ENCODE data around the gene GATC.

GATC gene

GRCh38 chr12:120416490-120417216, 29.6 kb upstream of the GATC start:
- Histone ChIP-seq H3K27ac (ENCODE audit: low read depth, low read length) (no peak overlapping the region), H3K27me3 (ENCODE audit: control insufficient read depth, insufficient read depth, low read length) (no peaks in the 10 kb centered on the region)

GRCh38 chr12:120417917-120418580, 28.2 kb upstream of the GATC start:
- Histone ChIP-seq H3K4me3 (ENCODE audit: low read length) (no peak overlapping the region), H3K9ac (ENCODE audit: low read length) (no peak overlapping the region), H3K27ac (ENCODE audit: low read depth, low read length) (no peak overlapping the region), H3K36me3 (ENCODE audit: control insufficient read depth, insufficient read depth, low read length) (no peaks in the 10 kb centered on the region), H3K27me3 (ENCODE audit: control insufficient read depth, insufficient read depth, low read length) (no peaks in the 10 kb centered on the region), H3K4me1 (ENCODE audit: control insufficient read depth, insufficient read depth, low read length) (no peaks in the 10 kb centered on the region)

More at GRCh38 chr12:120416490-120417216, 29.6 kb upstream of the GATC start:
- H3K4me3 ChIP-seq (ENCODE audit: low read length) = no peak overlapping the region
- no peak overlapping the region for H3K9ac ChIP-seq (ENCODE audit: low read length)
- H3K36me3 ChIP-seq (ENCODE audit: control insufficient read depth, insufficient read depth, low read length) = no peaks in the 10 kb centered on the region
- no peaks in the 10 kb centered on the region for H3K4me1 ChIP-seq (ENCODE audit: control insufficient read depth, insufficient read depth, low read length)

GRCh38 chr12:120421701-120422100, 24.5 kb upstream of the GATC start:
- H3K36me3 ChIP-seq (ENCODE audit: control insufficient read depth, insufficient read depth, low read length) = no peaks in the 10 kb centered on the region
- no peaks in the 10 kb centered on the region for H3K4me1 ChIP-seq (ENCODE audit: control insufficient read depth, insufficient read depth, low read length)
- H3K27ac ChIP-seq (ENCODE audit: low read depth, low read length) = no peak overlapping the region
- no peaks in the 10 kb centered on the region for H3K27me3 ChIP-seq (ENCODE audit: control insufficient read depth, insufficient read depth, low read length)
- H3K9ac ChIP-seq (ENCODE audit: low read length) = no peak overlapping the region
- no peak overlapping the region for H3K4me3 ChIP-seq (ENCODE audit: low read length)

- Histone ChIP-seq H3K4me3 (ENCODE audit: low read length) (no peak overlapping the region), H3K27ac (ENCODE audit: low read depth, low read length) (no peak overlapping the region), H3K27me3 (ENCODE audit: control insufficient read depth, insufficient read depth, low read length) (no peaks in the 10 kb centered on the region), H3K9ac (ENCODE audit: low read length) (no peak overlapping the region), H3K4me1 (ENCODE audit: control insufficient read depth, insufficient read depth, low read length) (no peaks in the 10 kb centered on the region), H3K36me3 (ENCODE audit: control insufficient read depth, insufficient read depth, low read length) (no peaks in the 10 kb centered on the region)
These were observed 23.3 kb upstream of the GATC start for GRCh38 chr12:120422892-120423456.

- Histone ChIP-seq H3K9ac (ENCODE audit: low read length) (no peak overlapping the region), H3K36me3 (ENCODE audit: control insufficient read depth, insufficient read depth, low read length) (no peaks in the 10 kb centered on the region), H3K4me1 (ENCODE audit: control insufficient read depth, insufficient read depth, low read length) (no peaks in the 10 kb centered on the region), H3K4me3 (ENCODE audit: low read length) (no peak overlapping the region), H3K27me3 (ENCODE audit: control insufficient read depth, insufficient read depth, low read length) (no peaks in the 10 kb centered on the region), H3K27ac (ENCODE audit: low read depth, low read length) (no peak overlapping the region)
These were observed 20.4 kb upstream of the GATC start for GRCh38 chr12:120425797-120426196.

GRCh38 chr12:120428597-120429229, 17.5 kb upstream of the GATC start:
- no peak overlapping the region for H3K4me3 ChIP-seq (ENCODE audit: low read length)
- no peaks in the 10 kb centered on the region for H3K27me3 ChIP-seq (ENCODE audit: control insufficient read depth, insufficient read depth, low read length)
- H3K36me3 ChIP-seq (ENCODE audit: control insufficient read depth, insufficient read depth, low read length) = no peaks in the 10 kb centered on the region
- H3K27ac ChIP-seq (ENCODE audit: low read depth, low read length) = no peak overlapping the region
- H3K4me1 ChIP-seq (ENCODE audit: control insufficient read depth, insufficient read depth, low read length) = no peaks in the 10 kb centered on the region
- no peak overlapping the region for H3K9ac ChIP-seq (ENCODE audit: low read length)

GRCh38 chr12:120429368-120429767, 16.9 kb upstream of the GATC start:
- H3K27ac ChIP-seq (ENCODE audit: low read depth, low read length) = no peak overlapping the region
- H3K36me3 ChIP-seq (ENCODE audit: control insufficient read depth, insufficient read depth, low read length) = no peaks in the 10 kb centered on the region
- no peaks in the 10 kb centered on the region for H3K27me3 ChIP-seq (ENCODE audit: control insufficient read depth, insufficient read depth, low read length)
- no peak overlapping the region for H3K9ac ChIP-seq (ENCODE audit: low read length)
- no peaks in the 10 kb centered on the region for H3K4me1 ChIP-seq (ENCODE audit: control insufficient read depth, insufficient read depth, low read length)
- no peak overlapping the region for H3K4me3 ChIP-seq (ENCODE audit: low read length)

- Histone ChIP-seq H3K27me3 (ENCODE audit: control insufficient read depth, insufficient read depth, low read length) (no peaks in the 10 kb centered on the region), H3K4me1 (ENCODE audit: control insufficient read depth, insufficient read depth, low read length) (no peaks in the 10 kb centered on the region), H3K9ac (ENCODE audit: low read length) (no peak overlapping the region), H3K27ac (ENCODE audit: low read depth, low read length) (no peak overlapping the region), H3K4me3 (ENCODE audit: low read length) (no peak overlapping the region), H3K36me3 (ENCODE audit: control insufficient read depth, insufficient read depth, low read length) (no peaks in the 10 kb centered on the region)
These were observed 13.3 kb upstream of the GATC start for GRCh38 chr12:120432772-120433525.

- peak within 1 kb of the TSS; percentile 84 for H3K27ac ChIP-seq (ENCODE audit: low read depth, low read length)
- H3K9ac ChIP-seq (ENCODE audit: low read length) = peak within 1 kb of the TSS; percentile 74
- H3K36me3 ChIP-seq (ENCODE audit: control insufficient read depth, insufficient read depth, low read length) = no peaks in the 10 kb centered on the region
- peak within 1 kb of the TSS; percentile 86 for H3K4me3 ChIP-seq (ENCODE audit: low read length)
- H3K4me1 ChIP-seq (ENCODE audit: control insufficient read depth, insufficient read depth, low read length) = no peaks in the 10 kb centered on the region
- H3K27me3 ChIP-seq (ENCODE audit: control insufficient read depth, insufficient read depth, low read length) = no peaks in the 10 kb centered on the region
These were observed 8.3 kb upstream of the GATC start, which contains the start of gene COX6A1 for GRCh38 chr12:120437735-120438494. Gene COX6A1 (plus strand): TSS chr12:120438113. CDS start chr12:120438127, 14 bp downstream.

- Histone ChIP-seq H3K27me3 (ENCODE audit: control insufficient read depth, insufficient read depth, low read length) (no peaks in the 10 kb centered on the region), H3K4me1 (ENCODE audit: control insufficient read depth, insufficient read depth, low read length) (no peaks in the 10 kb centered on the region), H3K4me3 (ENCODE audit: low read length) (peak overlapping the region; percentile 86), H3K9ac (ENCODE audit: low read length) (peak overlapping the region; percentile 74), H3K27ac (ENCODE audit: low read depth, low read length) (peak overlapping the region; percentile 84), H3K36me3 (ENCODE audit: control insufficient read depth, insufficient read depth, low read length) (peaks cover 5% of the 10 kb centered on the region)
These were observed 7.6 kb upstream of the GATC start for GRCh38 chr12:120438495-120439198.

GRCh38 chr12:120439646-120440247, 6.5 kb upstream of the GATC start:
- H3K9ac ChIP-seq (ENCODE audit: low read length) = no peak overlapping the region
- H3K27me3 ChIP-seq (ENCODE audit: control insufficient read depth, insufficient read depth, low read length) = no peaks in the 10 kb centered on the region
- no peaks in the 10 kb centered on the region for H3K4me1 ChIP-seq (ENCODE audit: control insufficient read depth, insufficient read depth, low read length)
- H3K4me3 ChIP-seq (ENCODE audit: low read length) = no peak overlapping the region
- no peak overlapping the region for H3K27ac ChIP-seq (ENCODE audit: low read depth, low read length)
- peaks cover 5% of the 10 kb centered on the region for H3K36me3 ChIP-seq (ENCODE audit: control insufficient read depth, insufficient read depth, low read length)

Data from rectal smooth muscle tissue (tissue), 1 donor.